ENCODE measurements around the gene PRDM16.

PRDM16 gene

DNA sequence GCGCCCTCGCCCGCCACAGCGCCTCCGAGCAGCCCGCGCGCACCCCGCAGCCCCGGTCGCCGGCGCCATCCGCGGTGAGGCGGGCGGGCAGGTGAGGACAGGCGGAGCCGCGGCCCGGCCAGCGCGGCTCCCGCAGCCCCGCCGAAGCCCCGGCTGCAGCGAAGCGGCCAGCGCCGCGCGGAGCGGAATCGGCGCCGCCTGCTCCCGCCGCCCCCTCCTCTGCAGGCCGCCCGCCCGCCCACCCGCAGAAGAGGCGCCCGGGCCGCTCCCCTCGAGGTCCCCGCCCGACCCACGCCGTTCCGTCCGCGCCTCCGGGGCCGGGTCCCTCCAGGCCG, 1.3 kb downstream of the PRDM16 start:
- H3K4me3 ChIP-seq (ENCODE audit: low read depth, low read length) = no peak overlapping the region
- TF ChIP-seq, protein P1, sequence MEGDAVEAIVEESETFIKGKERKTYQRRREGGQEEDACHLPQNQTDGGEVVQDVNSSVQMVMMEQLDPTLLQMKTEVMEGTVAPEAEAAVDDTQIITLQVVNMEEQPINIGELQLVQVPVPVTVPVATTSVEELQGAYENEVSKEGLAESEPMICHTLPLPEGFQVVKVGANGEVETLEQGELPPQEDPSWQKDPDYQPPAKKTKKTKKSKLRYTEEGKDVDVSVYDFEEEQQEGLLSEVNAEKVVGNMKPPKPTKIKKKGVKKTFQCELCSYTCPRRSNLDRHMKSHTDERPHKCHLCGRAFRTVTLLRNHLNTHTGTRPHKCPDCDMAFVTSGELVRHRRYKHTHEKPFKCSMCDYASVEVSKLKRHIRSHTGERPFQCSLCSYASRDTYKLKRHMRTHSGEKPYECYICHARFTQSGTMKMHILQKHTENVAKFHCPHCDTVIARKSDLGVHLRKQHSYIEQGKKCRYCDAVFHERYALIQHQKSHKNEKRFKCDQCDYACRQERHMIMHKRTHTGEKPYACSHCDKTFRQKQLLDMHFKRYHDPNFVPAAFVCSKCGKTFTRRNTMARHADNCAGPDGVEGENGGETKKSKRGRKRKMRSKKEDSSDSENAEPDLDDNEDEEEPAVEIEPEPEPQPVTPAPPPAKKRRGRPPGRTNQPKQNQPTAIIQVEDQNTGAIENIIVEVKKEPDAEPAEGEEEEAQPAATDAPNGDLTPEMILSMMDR (IDR thresholded peaks at IDR 0.05; ENCODE audit: borderline replicate concordance, insufficient read depth, low read depth, low read length) = no peak

DNA sequence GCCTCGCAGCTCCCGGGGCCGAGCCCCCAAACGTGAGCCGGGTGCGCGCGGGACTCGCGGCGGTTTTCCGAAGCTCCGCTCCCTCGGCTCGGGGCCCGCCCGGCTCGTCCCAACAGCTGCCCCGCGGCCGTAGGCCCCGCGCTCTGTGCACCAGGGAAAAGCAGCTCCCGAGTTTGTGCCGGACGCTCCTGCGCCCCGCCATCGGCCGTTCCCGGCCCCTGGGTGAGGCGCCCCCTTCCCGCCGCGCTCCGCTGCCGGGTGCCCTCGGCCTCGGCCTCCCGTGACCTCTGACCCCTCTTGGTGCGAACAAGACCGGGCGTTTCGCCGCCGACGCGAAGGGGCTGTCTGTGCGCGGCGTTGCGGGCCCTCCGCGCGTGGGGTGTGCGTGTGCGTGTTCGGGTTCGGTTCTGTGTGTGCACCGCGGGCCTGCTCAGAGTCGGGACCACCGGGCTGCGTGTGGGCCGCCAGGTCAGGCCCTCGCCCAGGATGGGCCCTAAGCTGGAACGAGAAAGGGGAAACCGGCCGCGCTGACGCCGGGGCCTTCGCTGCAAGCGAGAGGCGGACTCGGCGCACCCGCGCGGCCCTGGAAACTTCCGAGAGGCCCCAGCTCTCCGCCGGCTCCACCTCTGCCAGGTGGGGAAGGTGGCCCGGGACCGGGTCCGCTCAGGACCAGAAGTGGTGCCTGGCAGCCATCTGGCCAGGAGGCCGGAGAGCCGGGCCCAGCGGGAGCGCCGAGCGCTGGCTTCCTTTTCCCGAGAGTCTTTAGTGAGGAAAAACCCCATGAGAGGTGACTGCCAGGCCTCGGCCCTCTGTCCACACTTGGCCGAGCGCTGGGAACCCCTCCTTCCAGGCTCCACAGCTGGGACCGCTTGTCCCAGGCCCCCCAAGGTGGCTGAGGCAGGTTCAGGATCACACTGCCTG, 1.9 kb downstream of the PRDM16 start:
- TF ChIP-seq, protein P1 (IDR thresholded peaks at IDR 0.05; ENCODE audit: borderline replicate concordance, insufficient read depth, low read depth, low read length) = no peak
- no peak overlapping the region for H3K4me3 ChIP-seq (ENCODE audit: low read depth, low read length)

DNA sequence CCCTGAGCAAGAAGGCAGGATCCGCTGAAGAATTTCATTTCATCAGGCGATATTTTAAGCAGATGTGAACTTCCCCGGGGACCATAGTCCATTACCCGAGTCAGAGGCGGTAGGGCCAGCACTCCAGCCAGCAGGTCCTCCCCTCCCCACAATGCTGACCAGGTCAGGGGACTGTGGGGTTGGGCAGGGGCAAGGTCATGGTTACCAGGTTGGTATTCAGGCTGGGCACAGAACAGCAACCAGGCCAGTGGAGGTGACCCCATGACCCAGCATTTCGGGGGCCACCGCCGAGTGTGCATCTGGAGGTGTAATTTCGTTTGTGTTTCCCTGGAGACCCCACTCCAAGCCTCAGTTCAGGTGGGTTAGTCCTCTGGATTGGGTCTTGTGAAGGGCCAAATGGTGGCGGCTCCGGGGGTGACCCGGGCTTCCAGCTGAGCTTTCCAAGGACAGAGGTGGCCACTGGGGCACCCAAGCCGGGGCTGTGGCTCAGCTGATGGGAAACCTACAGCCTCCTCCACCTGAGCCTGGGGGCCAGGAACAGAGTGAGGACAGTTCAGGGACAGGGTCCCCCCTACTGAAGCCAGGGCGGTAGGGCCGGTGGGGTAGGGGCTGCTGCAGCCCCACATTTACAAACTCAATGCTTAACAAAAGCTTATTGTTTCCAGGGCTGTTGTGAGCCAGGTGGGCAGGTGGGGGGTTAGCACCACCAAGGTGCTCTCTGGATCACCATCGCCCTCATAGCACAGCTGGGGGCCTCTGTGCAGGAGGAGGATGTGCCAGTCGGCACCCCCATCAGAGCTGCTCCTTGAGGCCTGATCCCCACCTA, 2.8 kb downstream of the PRDM16 start:
- H3K4me3 ChIP-seq (ENCODE audit: low read depth, low read length) = no peak overlapping the region
- TF ChIP-seq, protein P1 (IDR thresholded peaks at IDR 0.05; ENCODE audit: borderline replicate concordance, insufficient read depth, low read depth, low read length) = no peak

- no peak overlapping the region for H3K4me3 ChIP-seq (ENCODE audit: low read depth, low read length)
- TF ChIP-seq, protein P1 (IDR thresholded peaks at IDR 0.05; ENCODE audit: borderline replicate concordance, insufficient read depth, low read depth, low read length) = no peak
Observed at GRCh38 chr1:3072391-3073185, 3.6 kb downstream of the PRDM16 start.

GRCh38 chr1:3073186-3073488, 4.1 kb downstream of the PRDM16 start:
- H3K4me3 ChIP-seq (ENCODE audit: low read depth, low read length) = no peak overlapping the region
- TF ChIP-seq, protein P1 (IDR thresholded peaks at IDR 0.05; ENCODE audit: borderline replicate concordance, insufficient read depth, low read depth, low read length) = no peak

DNA sequence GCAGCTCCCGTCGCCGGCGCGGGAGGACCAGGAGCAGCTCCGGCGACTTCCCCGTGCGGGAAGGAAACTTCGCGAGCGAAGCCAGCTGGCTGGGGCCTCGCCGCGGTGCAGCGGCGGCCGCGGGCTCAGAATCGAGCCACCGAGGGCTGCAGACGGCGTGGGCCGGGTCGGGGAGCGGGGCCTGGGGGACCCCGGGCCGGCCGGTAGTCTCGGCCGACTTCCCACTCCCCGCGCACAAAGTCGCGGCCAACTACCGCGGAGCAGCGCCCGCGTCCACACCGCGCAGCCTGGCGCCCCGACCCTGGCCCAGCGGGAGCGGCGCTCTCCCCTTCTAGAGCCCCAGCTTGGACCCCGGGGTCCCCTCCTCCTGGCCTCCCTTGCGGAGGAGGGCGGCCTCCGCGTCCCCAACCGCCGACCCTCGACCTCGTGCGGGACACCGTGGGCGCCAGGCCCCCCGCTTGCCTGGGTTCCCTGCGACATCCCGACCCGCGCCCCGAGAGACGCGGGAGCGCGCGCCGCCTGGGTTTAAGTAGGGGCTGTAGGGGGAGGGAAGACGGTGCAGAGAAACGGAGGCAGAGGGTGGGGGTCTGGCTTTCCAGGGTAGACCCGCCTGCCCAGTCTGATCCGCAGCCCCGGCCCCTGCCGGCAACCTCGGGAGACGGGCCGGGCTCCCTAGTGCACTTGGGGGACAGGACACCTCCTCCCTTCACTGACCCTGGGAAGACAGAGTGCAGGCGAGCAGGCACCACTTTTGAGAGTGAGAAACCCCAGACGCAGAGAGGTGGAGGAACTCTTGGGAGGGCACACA, 4.7 kb downstream of the PRDM16 start:
- no peak overlapping the region for H3K4me3 ChIP-seq (ENCODE audit: low read depth, low read length)
- TF ChIP-seq, protein P1 (IDR thresholded peaks at IDR 0.05; ENCODE audit: borderline replicate concordance, insufficient read depth, low read depth, low read length) = no peak

Measured in GM12875 (cell line).